MM.1S (cell line): ENCODE results near the gene PLEKHJ1.

ENCODE experiments used
- DNase-seq: peaks from one replicate; pipeline ENCODE4 v3.0.0-alpha.2; 2015
- H2AFZ ChIP-seq: fragments of 300-600 bp; sonication (generic); 2 replicates; pipeline ENCODE4 v1.6.0; 2016; ENCODE audit warnings: antibody characterized with exemption, low read length
- H3F3A ChIP-seq: fragments of 300-600 bp; sonication (generic); 2 replicates; pipeline ENCODE4 v1.6.1; 2016; ENCODE audit warnings: mild to moderate bottlenecking, antibody characterized with exemption, low read length, moderate library complexity, mixed read lengths; ENCODE audit not compliant: insufficient read depth
- H3K27ac ChIP-seq: fragments of 300-600 bp; sonication (generic); 2 replicates; pipeline ENCODE4 v1.5.1; 2016; ENCODE audit warnings: mild to moderate bottlenecking, low read length
- H3K27me3 ChIP-seq: fragments of 300-600 bp; sonication (generic); replicated peaks from 2 replicates; pipeline ENCODE4 v1.6.0; 2016; ENCODE audit warnings: low read length; ENCODE audit not compliant: insufficient read depth
- H3K36me3 ChIP-seq: fragments of 300-600 bp; sonication (generic); replicated peaks from 2 replicates; pipeline ENCODE4 v1.6.1; 2016; ENCODE audit warnings: mild to moderate bottlenecking, low read length, mixed read lengths; ENCODE audit not compliant: insufficient read depth
- H3K4me1 ChIP-seq: fragments of 300-600 bp; sonication (generic); 2 replicates; pipeline ENCODE4 v1.6.1; 2016; ENCODE audit warnings: low read length, mixed read lengths
- H3K4me2 ChIP-seq: fragments of 300-600 bp; sonication (generic); 2 replicates; pipeline ENCODE4 v1.6.0; 2016; ENCODE audit warnings: low read depth, low read length
- H3K4me3 ChIP-seq: fragments of 300-600 bp; sonication (generic); 2 replicates; pipeline ENCODE4 v1.5.1; 2016; ENCODE audit warnings: low read length, mixed read lengths
- H3K79me2 ChIP-seq: fragments of 300-600 bp; sonication (generic); 2 replicates; pipeline ENCODE4 v1.6.1; 2016; ENCODE audit warnings: mixed run types, low read length, mixed read lengths
- H3K9ac ChIP-seq: fragments of 300-600 bp; sonication (generic); 2 replicates; pipeline ENCODE4 v1.6.1; 2016; ENCODE audit warnings: low read length, mixed read lengths
- H3K9me2 ChIP-seq: fragments of 300-600 bp; sonication (generic); replicated peaks from 2 replicates; pipeline ENCODE4 v1.6.1; 2016; ENCODE audit warnings: mild to moderate bottlenecking, low read length, mixed read lengths; ENCODE audit not compliant: insufficient read depth
- H3K9me3 ChIP-seq: fragments of 300-600 bp; sonication (generic); replicated peaks from 2 replicates; pipeline ENCODE4 v1.6.1; 2016; ENCODE audit warnings: mild to moderate bottlenecking, low read length, mixed read lengths; ENCODE audit not compliant: insufficient read depth
- H4K20me1 ChIP-seq: fragments of 300-600 bp; sonication (generic); 2 replicates; pipeline ENCODE4 v1.6.1; 2016; ENCODE audit warnings: mild to moderate bottlenecking, low read length, moderate library complexity, mixed read lengths; ENCODE audit not compliant: insufficient read depth
- EZH2 ChIP-seq: fragments of 300-600 bp; sonication (generic); optimal IDR thresholded peaks from 2 replicates; pipeline ENCODE3; 2017; ENCODE audit warnings: low read depth, mild to moderate bottlenecking, antibody characterized with exemption, low read length, mixed read lengths
- EZH2phosphoT487 ChIP-seq: fragments of 300-600 bp; sonication (generic); IDR thresholded peaks from 2 replicates; pipeline ENCODE4 v1.6.1; 2018; ENCODE audit warnings: antibody characterized with exemption, low read length
- TF ChIP-seq, protein P1 (sequence below): fragments of 300-600 bp; sonication (generic); IDR thresholded peaks from 2 replicates; pipeline ENCODE4 v1.5.1; 2016; ENCODE audit warnings: antibody characterized with exemption, low read length, mixed read lengths

Gene PLEKHJ1

DNA sequence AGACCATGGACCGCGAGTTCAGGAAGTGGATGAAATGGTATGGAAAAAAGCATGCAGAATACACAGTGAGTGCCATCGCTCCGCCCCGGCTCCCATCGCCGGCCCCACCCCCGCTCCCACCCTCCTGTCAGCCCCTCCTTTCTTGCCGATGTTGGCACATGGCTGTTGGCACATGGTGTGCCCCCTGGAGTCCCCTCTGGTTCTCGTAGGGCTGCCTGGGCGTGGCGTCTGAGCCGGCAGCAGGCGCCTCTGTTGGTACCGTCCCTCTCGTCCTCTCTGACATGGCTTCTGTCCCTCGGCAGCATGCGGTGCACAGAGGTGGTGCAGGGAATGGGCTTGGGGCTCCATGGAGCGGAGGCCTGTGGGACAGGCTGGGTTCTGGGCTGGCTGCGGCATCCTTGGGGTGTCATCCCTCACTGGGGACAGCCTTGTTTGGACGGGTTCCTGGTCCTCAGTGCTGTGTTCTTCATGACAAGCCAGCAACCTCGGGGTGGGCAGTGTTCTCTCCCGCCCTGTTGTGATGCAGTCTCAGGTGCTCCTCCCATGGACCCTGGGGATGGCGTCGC is 41.5 kb downstream of the PLEKHJ1 start:
- Histone ChIP-seq H3K27me3 (no peaks in the 10 kb centered on the region), H3K4me1 (no peaks in the 10 kb centered on the region), H3K4me2 (no peak overlapping the region), H3K27ac (no peak overlapping the region), H3K9ac (no peak overlapping the region), H3K9me2 (no peaks in the 10 kb centered on the region), H3K9me3 (no peaks in the 10 kb centered on the region), H3K36me3 (peaks cover 22% of the 10 kb centered on the region), H3K4me3 (no peak overlapping the region), H3K79me2 (peaks cover 99% of the 10 kb centered on the region), H2AFZ (no peak overlapping the region), H3F3A (no peaks in the 10 kb centered on the region; the same call in 1 of the 2 replicates), H4K20me1 (peaks cover 29% of the 10 kb centered on the region)
- TF ChIP-seq EZH2 (no peak), EZH2phosphoT487 (no peak)
- TF ChIP-seq, protein P1, sequence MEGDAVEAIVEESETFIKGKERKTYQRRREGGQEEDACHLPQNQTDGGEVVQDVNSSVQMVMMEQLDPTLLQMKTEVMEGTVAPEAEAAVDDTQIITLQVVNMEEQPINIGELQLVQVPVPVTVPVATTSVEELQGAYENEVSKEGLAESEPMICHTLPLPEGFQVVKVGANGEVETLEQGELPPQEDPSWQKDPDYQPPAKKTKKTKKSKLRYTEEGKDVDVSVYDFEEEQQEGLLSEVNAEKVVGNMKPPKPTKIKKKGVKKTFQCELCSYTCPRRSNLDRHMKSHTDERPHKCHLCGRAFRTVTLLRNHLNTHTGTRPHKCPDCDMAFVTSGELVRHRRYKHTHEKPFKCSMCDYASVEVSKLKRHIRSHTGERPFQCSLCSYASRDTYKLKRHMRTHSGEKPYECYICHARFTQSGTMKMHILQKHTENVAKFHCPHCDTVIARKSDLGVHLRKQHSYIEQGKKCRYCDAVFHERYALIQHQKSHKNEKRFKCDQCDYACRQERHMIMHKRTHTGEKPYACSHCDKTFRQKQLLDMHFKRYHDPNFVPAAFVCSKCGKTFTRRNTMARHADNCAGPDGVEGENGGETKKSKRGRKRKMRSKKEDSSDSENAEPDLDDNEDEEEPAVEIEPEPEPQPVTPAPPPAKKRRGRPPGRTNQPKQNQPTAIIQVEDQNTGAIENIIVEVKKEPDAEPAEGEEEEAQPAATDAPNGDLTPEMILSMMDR, result no peak
- DNase-seq, result no peak

DNA sequence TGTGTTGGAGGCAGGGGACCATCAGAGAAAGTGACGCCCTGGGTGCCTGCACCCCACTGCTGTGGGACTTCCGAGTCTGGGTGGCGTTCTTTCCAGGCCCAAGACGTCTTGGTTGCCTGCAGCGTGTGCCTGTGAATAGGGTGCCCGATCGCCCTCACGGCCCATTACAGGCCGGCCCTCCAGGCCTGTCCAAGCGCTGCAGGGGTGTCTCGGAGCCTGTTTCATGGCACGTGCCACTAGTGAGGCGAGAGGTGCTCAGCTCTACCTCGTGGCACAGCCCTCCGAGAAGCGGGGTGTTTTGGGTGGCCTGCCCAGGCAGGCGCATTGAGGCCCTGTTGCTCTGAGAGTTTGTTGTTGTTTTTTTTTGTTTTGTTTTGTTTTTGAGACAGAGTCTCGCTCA is 42.3 kb downstream of the PLEKHJ1 start:
- H3K9ac ChIP-seq, result no peak overlapping the region
- peaks cover 27% of the 10 kb centered on the region for H3K36me3 ChIP-seq
- H3K4me3 ChIP-seq, result no peak overlapping the region
- H3K4me1 ChIP-seq, result no peaks in the 10 kb centered on the region
- H3K4me2 ChIP-seq, result no peak overlapping the region
- peaks cover 21% of the 10 kb centered on the region for H4K20me1 ChIP-seq
- H3K9me2 ChIP-seq, result no peaks in the 10 kb centered on the region
- H3K9me3 ChIP-seq, result no peaks in the 10 kb centered on the region
- H3K27me3 ChIP-seq, result no peaks in the 10 kb centered on the region
- no peak for DNase-seq
- no peaks in the 10 kb centered on the region; the same call in 1 of the 2 replicates for H3F3A ChIP-seq
- H3K79me2 ChIP-seq, result peaks cover 99% of the 10 kb centered on the region
- no peak overlapping the region for H3K27ac ChIP-seq
- no peak for TF ChIP-seq EZH2
- TF ChIP-seq, protein P1, result no peak
- TF ChIP-seq EZH2phosphoT487, result no peak
- no peak overlapping the region for H2AFZ ChIP-seq

- Histone ChIP-seq H3K27ac (no peak overlapping the region), H3K4me3 (no peak overlapping the region), H3K4me1 (no peaks in the 10 kb centered on the region), H3F3A (no peaks in the 10 kb centered on the region; the same call in 1 of the 2 replicates), H4K20me1 (peaks cover 13% of the 10 kb centered on the region), H3K9me2 (no peaks in the 10 kb centered on the region), H3K4me2 (no peak overlapping the region), H2AFZ (no peak overlapping the region), H3K9ac (no peak overlapping the region), H3K79me2 (peaks cover 97% of the 10 kb centered on the region), H3K27me3 (no peaks in the 10 kb centered on the region), H3K9me3 (no peaks in the 10 kb centered on the region), H3K36me3 (peaks cover 27% of the 10 kb centered on the region)
- DNase-seq, result no peak
- TF ChIP-seq EZH2phosphoT487, result no peak
Measured at GRCh38 chr19:2192862-2193261, 43.3 kb downstream of the PLEKHJ1 start.
